Mesenchymal stem cell (in vitro differentiated cells and primary cell): ENCODE measurements around the gene ZNF562.

ENCODE experiments used
- DNase-seq: peaks from one replicate; pipeline ENCODE4 v3.0.0-alpha.2; 2013
- H2AFZ ChIP-seq: one replicate; pipeline ENCODE4 v1.6.1; 2013; ENCODE audit warnings: low read depth, mild to moderate bottlenecking, control low read depth, inconsistent platforms, low read length, moderate library complexity
- H2AK5ac ChIP-seq: 2 replicates; pipeline ENCODE4 v1.6.1; 2013; ENCODE audit warnings: low read length, moderate library complexity, mild to moderate bottlenecking, inconsistent platforms; ENCODE audit not compliant: severe bottlenecking
- H2BK120ac ChIP-seq: one replicate; pipeline ENCODE4 v1.6.1; 2013; ENCODE audit warnings: low read depth, mild to moderate bottlenecking, inconsistent platforms, low read length, moderate library complexity
- H2BK12ac ChIP-seq, 2 experiments: one replicate each; pipeline ENCODE4 v1.6.1; 2013; ENCODE audit warnings: inconsistent platforms in 2 of 2, low read length in 2 of 2, mild to moderate bottlenecking in 2 of 2, moderate library complexity in 2 of 2, control low read depth in 1 of 2
- H2BK15ac ChIP-seq: one replicate; pipeline ENCODE4 v1.6.1; 2013; ENCODE audit warnings: mild to moderate bottlenecking, low read depth, inconsistent platforms; ENCODE audit not compliant: poor library complexity, severe bottlenecking
- H2BK5ac ChIP-seq: 2 replicates; pipeline ENCODE4 v1.6.1; 2013; ENCODE audit warnings: low read depth, mild to moderate bottlenecking, low read length, control low read depth, inconsistent platforms; ENCODE audit not compliant: poor library complexity, severe bottlenecking
- H3K14ac ChIP-seq, 2 experiments: one replicate each; pipeline ENCODE4 v1.6.1; 2013; ENCODE audit warnings: inconsistent platforms in 2 of 2, low read length in 2 of 2, control low read depth in 1 of 2, mild to moderate bottlenecking in 1 of 2, moderate library complexity in 1 of 2
- H3K18ac ChIP-seq, 2 experiments: one replicate each; pipeline ENCODE4 v1.6.1; 2013; ENCODE audit warnings: inconsistent platforms in 2 of 2, low read length in 2 of 2, control low read depth in 1 of 2, low read depth in 1 of 2, mild to moderate bottlenecking in 1 of 2
- H3K23ac ChIP-seq, 2 experiments: one replicate each; pipeline ENCODE4 v1.6.1; 2013; ENCODE audit warnings: inconsistent platforms in 2 of 2, low read length in 2 of 2, mild to moderate bottlenecking in 2 of 2, moderate library complexity in 2 of 2, control low read depth in 1 of 2
- H3K27ac ChIP-seq: 2 replicates; pipeline ENCODE4 v1.5.1; 2013; ENCODE audit warnings: mild to moderate bottlenecking, moderate library complexity, low read length, control low read depth, inconsistent platforms; ENCODE audit not compliant: poor library complexity, severe bottlenecking
- H3K27me3 ChIP-seq, 2 experiments: 2 replicates each; pipeline versions ENCODE4 v1.6.1 to v1.7.0; 2013; ENCODE audit warnings: low read length in 2 of 2, mild to moderate bottlenecking in 2 of 2, moderate library complexity in 2 of 2, control low read depth in 1 of 2, inconsistent platforms in 1 of 2; ENCODE audit not compliant: control insufficient read depth in 1 of 2, insufficient read depth in 1 of 2
- H3K36me3 ChIP-seq, 2 experiments: 2 replicates each; pipeline versions ENCODE4 v1.6.1 to v1.7.0; 2013; ENCODE audit warnings: low read length in 2 of 2, control low read depth in 1 of 2, inconsistent platforms in 1 of 2, low read depth in 1 of 2, mild to moderate bottlenecking in 1 of 2; ENCODE audit not compliant: insufficient read depth in 2 of 2, control insufficient read depth in 1 of 2
- H3K4ac ChIP-seq, 2 experiments: one replicate each; pipeline ENCODE4 v1.6.1; 2013; ENCODE audit warnings: inconsistent platforms in 2 of 2, low read length in 2 of 2, mild to moderate bottlenecking in 2 of 2, moderate library complexity in 2 of 2, control low read depth in 1 of 2, low read depth in 1 of 2
- H3K4me1 ChIP-seq: 2 replicates; pipeline ENCODE4 v1.6.1; 2013; ENCODE audit warnings: low read depth, low read length, control low read depth; ENCODE audit not compliant: control insufficient read depth, insufficient read depth
- H3K4me2 ChIP-seq: 2 replicates; pipeline ENCODE4 v1.6.1; 2013; ENCODE audit warnings: low read length, mild to moderate bottlenecking, inconsistent platforms; ENCODE audit not compliant: poor library complexity, severe bottlenecking
- H3K4me3 ChIP-seq, 2 experiments: 2 replicates each; pipeline versions ENCODE4 v1.5.1 to v1.7.0; 2013; ENCODE audit warnings: low read length in 2 of 2, mild to moderate bottlenecking in 2 of 2, control low read depth in 1 of 2, low read depth in 1 of 2; ENCODE audit not compliant: insufficient read depth in 1 of 2
- H3K79me1 ChIP-seq: replicated peaks from 2 replicates; pipeline ENCODE4 v1.6.1; 2013; ENCODE audit warnings: mild to moderate bottlenecking, control low read depth, low read length, inconsistent platforms; ENCODE audit not compliant: poor library complexity, severe bottlenecking
- H3K9ac ChIP-seq: 2 replicates; pipeline ENCODE4 v1.7.0; 2013; ENCODE audit warnings: mild to moderate bottlenecking, low read length, moderate library complexity
- H3K9me3 ChIP-seq: 2 replicates; pipeline ENCODE4 v1.7.0; 2013; ENCODE audit warnings: mild to moderate bottlenecking, low read length; ENCODE audit not compliant: control insufficient read depth
- H4K8ac ChIP-seq: one replicate; pipeline ENCODE4 v1.6.1; 2013; ENCODE audit warnings: inconsistent platforms, mild to moderate bottlenecking, low read length, moderate library complexity
- H4K91ac ChIP-seq: one replicate; pipeline ENCODE4 v1.6.1; 2013; ENCODE audit warnings: mild to moderate bottlenecking, low read length, inconsistent platforms
- WGBS: methylation state at CpG from one replicate; pipeline ENCODE4 v1.1.7; 2013; ENCODE audit warnings: mixed read lengths; 5-methylcytosine and 5-hydroxymethylcytosine counted together

Gene ZNF562

DNA sequence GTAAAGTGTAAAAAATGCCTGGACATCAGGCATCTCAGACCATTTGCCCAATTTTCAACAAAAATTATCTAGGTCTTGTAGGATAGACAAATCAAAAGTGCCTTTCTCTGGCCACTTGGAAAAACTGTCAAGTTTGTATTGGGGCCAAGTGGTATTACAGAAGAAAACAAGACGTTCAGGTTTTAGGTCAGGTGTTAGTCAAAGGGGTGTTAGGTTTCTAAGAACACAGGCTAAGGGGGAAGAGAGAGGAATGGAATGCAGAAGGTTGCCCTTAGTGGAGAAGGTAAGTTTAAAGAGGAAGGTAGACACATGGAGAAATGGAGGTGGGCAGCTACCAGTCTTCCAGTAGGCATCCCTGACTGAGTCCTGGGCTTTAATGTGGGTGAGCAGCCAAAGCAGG lies 33.9 kb downstream of the ZNF562 start:
- Histone ChIP-seq H3K27me3 (no peaks in the 10 kb centered on the region), H4K91ac (no peak overlapping the region), H3K23ac (no peak overlapping the region), H2AFZ (no peak overlapping the region), H3K14ac (no peak overlapping the region), H3K9me3 (peaks cover 25% of the 10 kb centered on the region), H3K4me3 (no peak overlapping the region), H3K9ac (no peak overlapping the region), H3K4ac (no peak overlapping the region), H3K4me2 (no peak overlapping the region), H2BK15ac (no peak overlapping the region), H3K27ac (no peak overlapping the region), H2BK120ac (no peak overlapping the region), H3K4me1 (no peaks in the 10 kb centered on the region), H3K18ac (no peak overlapping the region), H3K36me3 (peaks cover 32 to 52% of the 10 kb centered on the region in 2 experiments), H2BK5ac (no peak overlapping the region), H2BK12ac (no peak overlapping the region), H3K79me1 (peaks cover 15% of the 10 kb centered on the region), H4K8ac (no peak overlapping the region), H2AK5ac (no peak overlapping the region)
- DNase-seq, result no peak
- WGBS, result 93% methylated on average over 1 of the region's 1 CpG

GRCh38 chr19:9636018-9636417 lies 38.9 kb downstream of the ZNF562 start:
- Histone ChIP-seq H3K36me3 (peaks cover 23 to 61% of the 10 kb centered on the region in 2 experiments), H2AFZ (no peak overlapping the region), H3K9me3 (peaks cover 16% of the 10 kb centered on the region), H3K4ac (no peak overlapping the region), H2BK12ac (no peak overlapping the region), H3K18ac (no peak overlapping the region), H3K4me3 (no peak overlapping the region), H2BK15ac (no peak overlapping the region), H3K27me3 (no peaks in the 10 kb centered on the region), H3K27ac (no peak overlapping the region), H3K4me2 (no peak overlapping the region), H2BK120ac (no peak overlapping the region), H3K9ac (no peak overlapping the region), H3K23ac (no peak overlapping the region), H3K79me1 (peaks cover 9% of the 10 kb centered on the region), H4K8ac (no peak overlapping the region), H3K14ac (no peak overlapping the region), H2BK5ac (no peak overlapping the region), H3K4me1 (no peaks in the 10 kb centered on the region), H2AK5ac (no peak overlapping the region), H4K91ac (no peak overlapping the region)
- 97% methylated on average over 5 of the region's 5 CpGs for WGBS
- DNase-seq, result no peak

- Histone ChIP-seq H3K9ac (no peak overlapping the region), H3K36me3 (peaks cover 5 to 34% of the 10 kb centered on the region in 2 experiments), H2BK15ac (no peak overlapping the region), H3K27me3 (no peaks in the 10 kb centered on the region), H3K79me1 (peaks cover 20% of the 10 kb centered on the region), H3K4ac (no peak overlapping the region), H3K27ac (no peak overlapping the region), H3K4me1 (peaks cover 3% of the 10 kb centered on the region), H2BK12ac (no peak overlapping the region), H3K18ac (no peak overlapping the region), H3K23ac (no peak overlapping the region), H3K14ac (no peak overlapping the region), H2AFZ (no peak overlapping the region), H4K8ac (no peak overlapping the region), H2BK120ac (no peak overlapping the region), H2BK5ac (no peak overlapping the region), H3K4me3 (no peak overlapping the region), H4K91ac (no peak overlapping the region), H2AK5ac (no peak overlapping the region), H3K9me3 (no peaks in the 10 kb centered on the region), H3K4me2 (no peak overlapping the region)
- no peak for DNase-seq
- 90% methylated on average over 2 of the region's 2 CpGs for WGBS
Measured at GRCh38 chr19:9627856-9628255, 47.0 kb downstream of the ZNF562 start.

- Histone ChIP-seq H3K4me1 (peaks cover 6% of the 10 kb centered on the region), H2BK5ac (no peak overlapping the region), H3K27ac (peak overlapping the region; percentile 89), H3K36me3 (peaks cover 16 to 22% of the 10 kb centered on the region in 2 experiments), H3K79me1 (peaks cover 23% of the 10 kb centered on the region), H2BK12ac (no peak overlapping the region), H3K14ac (no peak overlapping the region), H3K4ac (peak overlapping the region in 1 of 2 experiments; percentile 79), H3K4me3 (peak overlapping the region in 1 of 2 experiments; percentile 96), H3K9me3 (peaks cover 1% of the 10 kb centered on the region), H2AFZ (no peak overlapping the region), H2AK5ac (peak overlapping the region; percentile 99), H3K9ac (peak overlapping the region; percentile 60), H4K8ac (peak overlapping the region; percentile 14), H3K4me2 (peak overlapping the region; percentile 25), H3K23ac (no peak overlapping the region), H2BK15ac (no peak overlapping the region), H3K18ac (no peak overlapping the region), H2BK120ac (no peak overlapping the region), H4K91ac (peak overlapping the region; percentile 6), H3K27me3 (no peaks in the 10 kb centered on the region)
- 65% methylated on average over 1 of the region's 2 CpGs for WGBS
- no peak for DNase-seq
Measured at GRCh38 chr19:9622531-9622930, 52.4 kb downstream of the ZNF562 start.
